Motor neuron (in vitro differentiated cells): Measurements from ENCODE around the gene SLN. TPM values are rescaled to one million over a fixed set of nuclear protein-coding genes. Genes with fewer than 3 reads are reported as not detected.

Experiments used
- ATAC-seq, 8 experiments: fragments of 200-7000 bp; cut with Tn5 transposase; replicated peaks in 6 of 8; 2 replicates each; pipeline ENCODE4 v1.8.0; 2021; ENCODE audit warnings: mild to moderate bottlenecking in 8 of 8, moderate library complexity in 8 of 8
- H3K27ac ChIP-seq, 2 donors: fragments of 250-450 bp; sonication (Bioruptor Pico); 2 replicates each; pipeline ENCODE4 v1.9.0; 2021; ENCODE audit warnings: antibody characterized with exemption in 2 of 2, mild to moderate bottlenecking in 2 of 2, moderate library complexity in 1 of 2
- H3K4me1 ChIP-seq, 2 donors: fragments of 250-450 bp; sonication (Bioruptor Pico); replicated peaks in 1 of 2; 2 replicates each; pipeline ENCODE4 v1.6.1; 2021; ENCODE audit warnings: antibody characterized with exemption in 2 of 2, mild to moderate bottlenecking in 2 of 2, moderate library complexity in 1 of 2
- H3K4me3 ChIP-seq, 5 donors: fragments of 250-450 bp; sonication (Bioruptor Pico); 2 replicates each; pipeline ENCODE4 v1.9.0; 2021; ENCODE audit warnings: antibody characterized with exemption in 5 of 5, mild to moderate bottlenecking in 5 of 5, moderate library complexity in 4 of 5
- WGBS, 10 experiments: fragments of 450-650 bp; shearing (Covaris generic); methylation state at CpG; one replicate each; pipeline ENCODE4 v1.0.0; 2022; 5-methylcytosine and 5-hydroxymethylcytosine counted together
- in situ Hi-C, 9 experiments: fragments of 400-800 bp; cut with MboI; loops; one replicate each; pipeline ENCODE4 v1.15.0; 2021; ENCODE audit warnings: low sequenced_read_pairs in 9 of 9, low pct_unique_long_range_greater_than_20kb in 2 of 9; ENCODE audit not compliant: unreplicated experiment in 9 of 9
- total RNA-seq, 8 experiments: library from RNA; unstranded; fragments of 300-600 nt; gene quantifications; 2 replicates each; pipeline versions ENCODE4 v1.2.3 to v1.2.4, GENCODE V29; 2022

Gene SLN
- total RNA-seq, 8 experiments from 2014 or later = 0.66 to 0.92 TPM; not detected in 6

GRCh38 chr11:107691000-107691750, 20.7 kb downstream of the SLN start:
- in situ Hi-C loops = loop anchor here in 6 of 9 experiments (5.0 to 25.0 kb wide), 3 partner anchors 104 to 124 kb away; partner anchors contain the start of genes ELMOD1 (in 3 of the 6) and ALKBH8 (in 1 of the 6)

GRCh38 chr11:107689317-107690202, 22.3 kb downstream of the SLN start:
- H3K27ac ChIP-seq = no peak overlapping the region
- H3K4me3 ChIP-seq = no peak overlapping the region
- in situ Hi-C loops = loop anchor here (5.0 to 25.0 kb wide), 3 partner anchors 102 to 122 kb away; partner anchors contain the start of genes ELMOD1 (in 3 of the 9) and ALKBH8 (in 1 of the 9)
- peak; percentile 54 to 98 (median 81) for ATAC-seq
- 0 to 93% (median 48%) methylated on average over 1 to 11 of the region's 11 CpGs for WGBS, 10 experiments
- no peaks in the 10 kb centered on the region for H3K4me1 ChIP-seq

More at GRCh38 chr11:107691000-107691750, 20.7 kb downstream of the SLN start:
- H3K4me3 ChIP-seq = no peak overlapping the region
- no peaks in the 10 kb centered on the region for H3K4me1 ChIP-seq
- 4 to 96% (median 82%) methylated on average over 1 to 3 of the region's 3 CpGs for WGBS, 10 experiments
- ATAC-seq = no peak
- no peak overlapping the region for H3K27ac ChIP-seq

GRCh38 chr11:107688322-107688918, 23.4 kb downstream of the SLN start:
- no peak overlapping the region for H3K27ac ChIP-seq
- WGBS, 10 experiments = 6 to 100% (median 77%) methylated on average over 1 to 5 of the region's 6 CpGs; no CpG with 5 or more reads in 4 of the 10 experiments
- no peak overlapping the region for H3K4me3 ChIP-seq
- in situ Hi-C loops = loop anchor here in 6 of 9 experiments (10.0 to 25.0 kb wide), 2 partner anchors 101 to 114 kb away; partner anchors contain the start of gene ELMOD1 (in 3 of the 6)
- H3K4me1 ChIP-seq = no peaks in the 10 kb centered on the region
- ATAC-seq = peak in 1 of 8 experiments; percentile 69

GRCh38 chr11:107683807-107684206, 28.0 kb downstream of the SLN start:
- peak in 2 of 8 experiments; percentile 40 to 47 for ATAC-seq
- peaks cover 0 to 2% of the 10 kb centered on the region in 2 donors for H3K4me1 ChIP-seq
- no peak overlapping the region for H3K27ac ChIP-seq
- H3K4me3 ChIP-seq = no peak overlapping the region
- 70 to 100% (median 100%) methylated on average over 1 to 2 of the region's 2 CpGs; no CpG with 5 or more reads in 1 of the 10 experiments for WGBS, 10 experiments
- in situ Hi-C loops = loop anchor here in 6 of 9 experiments (10.0 to 25.0 kb wide), 2 partner anchors 97 to 109 kb away; partner anchors contain the start of gene ELMOD1 (in 3 of the 6)

- in situ Hi-C loops = loop anchor here in 6 of 9 experiments (10.0 to 25.0 kb wide), 2 partner anchors 96 to 108 kb away; partner anchors contain the start of gene ELMOD1 (in 3 of the 6)
- H3K4me3 ChIP-seq = no peak overlapping the region
- no peak overlapping the region for H3K27ac ChIP-seq
- peaks cover 0 to 10% of the 10 kb centered on the region in 2 donors for H3K4me1 ChIP-seq
- ATAC-seq = no peak
- WGBS, 10 experiments = 9 to 91% (median 81%) methylated on average over 1 to 2 of the region's 2 CpGs
Observed at GRCh38 chr11:107683061-107683460, 28.8 kb downstream of the SLN start.

GRCh38 chr11:107682572-107682971, 29.3 kb downstream of the SLN start:
- 47 to 100% (median 87%) methylated on average over 2 to 5 of the region's 5 CpGs; no CpG with 5 or more reads in 2 of the 10 experiments for WGBS, 10 experiments
- no peak for ATAC-seq
- Histone ChIP-seq H3K27ac (no peak overlapping the region), H3K4me3 (no peak overlapping the region), H3K4me1 (peaks cover 0 to 15% of the 10 kb centered on the region in 2 donors)
- in situ Hi-C loops = loop anchor here in 6 of 9 experiments (10.0 to 25.0 kb wide), 2 partner anchors 95 to 108 kb away; partner anchors contain the start of gene ELMOD1 (in 3 of the 6)

GRCh38 chr11:107682171-107682570, 29.7 kb downstream of the SLN start:
- 20 to 95% (median 66%) methylated on average over 1 to 4 of the region's 4 CpGs; no CpG with 5 or more reads in 2 of the 10 experiments for WGBS, 10 experiments
- in situ Hi-C loops = loop anchor here in 6 of 9 experiments (10.0 to 25.0 kb wide), 2 partner anchors 95 to 107 kb away; partner anchors contain the start of gene ELMOD1 (in 3 of the 6)

GRCh38 chr11:107679255-107680024, 32.4 kb downstream of the SLN start:
- no peak overlapping the region for H3K27ac ChIP-seq
- in situ Hi-C loops = loop anchor here in 6 of 9 experiments (10.0 to 25.0 kb wide), 2 partner anchors 92 to 105 kb away; partner anchors contain the start of gene ELMOD1 (in 3 of the 6)
- ATAC-seq = peak in 1 of 8 experiments; percentile 11

More at GRCh38 chr11:107682171-107682570, 29.7 kb downstream of the SLN start:
- peaks cover 0 to 15% of the 10 kb centered on the region in 2 donors for H3K4me1 ChIP-seq
- no peak overlapping the region for H3K4me3 ChIP-seq
- no peak for ATAC-seq
- H3K27ac ChIP-seq = no peak overlapping the region

GRCh38 chr11:107678632-107678971, 33.3 kb downstream of the SLN start:
- WGBS, 10 experiments = 46 to 77% (median 61%) methylated on average over 2 to 6 of the region's 6 CpGs; no CpG with 5 or more reads in 1 of the 10 experiments
- Histone ChIP-seq H3K4me1 (peaks cover 0 to 15% of the 10 kb centered on the region in 2 donors), H3K27ac (no peak overlapping the region), H3K4me3 (no peak overlapping the region)
- in situ Hi-C loops = loop anchor here in 3 of 9 experiments (25.0 kb wide), 1 partner anchor 91 kb away; the partner anchor contains the start of gene ELMOD1 (in 3 of the 3)
- ATAC-seq = peak in 4 of 8 experiments; percentile 35 to 83 (median 68)

More at GRCh38 chr11:107679255-107680024, 32.4 kb downstream of the SLN start:
- Histone ChIP-seq H3K4me3 (no peak overlapping the region), H3K4me1 (peaks cover 0 to 15% of the 10 kb centered on the region in 2 donors)
- 38 to 100% (median 82%) methylated on average over 1 to 4 of the region's 4 CpGs; no CpG with 5 or more reads in 4 of the 10 experiments for WGBS, 10 experiments

- H3K4me1 ChIP-seq = peaks cover 0 to 15% of the 10 kb centered on the region in 2 donors
- in situ Hi-C loops = loop anchor here in 3 of 9 experiments (25.0 kb wide), 1 partner anchor 91 kb away; the partner anchor contains the start of gene ELMOD1 (in 3 of the 3)
- peak in 5 of 8 experiments; percentile 30 to 78 (median 60) for ATAC-seq
- no peak overlapping the region for H3K27ac ChIP-seq
- WGBS, 10 experiments = 23 to 82% (median 59%) methylated on average over 3 to 7 of the region's 7 CpGs; no CpG with 5 or more reads in 2 of the 10 experiments
- H3K4me3 ChIP-seq = no peak overlapping the region
Observed at GRCh38 chr11:107677924-107678631, 33.8 kb downstream of the SLN start.
